ENCODE measurements around the gene RGS6. TPM values are rescaled to one million over a fixed set of nuclear protein-coding genes. Genes with fewer than 3 reads are reported as not detected.
A peak's percentile ranks its signal among the peaks of the same experiment; 100 is the strongest.

Gene RGS6
- total RNA-seq, 1 donor from 2014 or later: 1.6 TPM

DNA sequence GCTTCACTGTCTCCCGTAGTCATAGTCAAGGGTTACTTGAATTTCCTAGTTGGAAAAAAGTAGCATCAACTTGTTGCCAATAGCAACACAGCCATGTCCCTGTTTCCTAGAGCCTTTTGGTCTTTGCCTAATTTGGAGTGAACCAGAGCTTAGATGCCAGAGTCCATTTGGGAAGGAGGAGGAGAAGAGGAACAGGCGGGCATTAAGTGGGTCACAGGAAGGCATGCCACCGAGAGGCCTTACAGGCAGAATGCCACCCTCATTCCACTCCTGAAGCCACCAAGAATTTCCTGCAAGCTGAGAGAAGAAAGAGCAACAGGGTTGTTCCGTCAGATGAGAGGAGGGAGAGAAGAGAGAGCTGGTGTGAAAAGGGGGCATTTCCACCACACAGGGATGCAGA is 622.2 kb downstream of the RGS6 start:
- Mint-ChIP-seq H3K36me3 (no peaks in the 10 kb centered on the region), H3K4me1 (ENCODE audit: unreplicated experiment) (peaks cover 8% of the 10 kb centered on the region), H3K27me3 (peaks cover 18% of the 10 kb centered on the region), H3K9me3 (no peaks in the 10 kb centered on the region), H3K27ac (no peak overlapping the region), H3K4me3 (no peak overlapping the region)
- TF ChIP-seq, protein P1, sequence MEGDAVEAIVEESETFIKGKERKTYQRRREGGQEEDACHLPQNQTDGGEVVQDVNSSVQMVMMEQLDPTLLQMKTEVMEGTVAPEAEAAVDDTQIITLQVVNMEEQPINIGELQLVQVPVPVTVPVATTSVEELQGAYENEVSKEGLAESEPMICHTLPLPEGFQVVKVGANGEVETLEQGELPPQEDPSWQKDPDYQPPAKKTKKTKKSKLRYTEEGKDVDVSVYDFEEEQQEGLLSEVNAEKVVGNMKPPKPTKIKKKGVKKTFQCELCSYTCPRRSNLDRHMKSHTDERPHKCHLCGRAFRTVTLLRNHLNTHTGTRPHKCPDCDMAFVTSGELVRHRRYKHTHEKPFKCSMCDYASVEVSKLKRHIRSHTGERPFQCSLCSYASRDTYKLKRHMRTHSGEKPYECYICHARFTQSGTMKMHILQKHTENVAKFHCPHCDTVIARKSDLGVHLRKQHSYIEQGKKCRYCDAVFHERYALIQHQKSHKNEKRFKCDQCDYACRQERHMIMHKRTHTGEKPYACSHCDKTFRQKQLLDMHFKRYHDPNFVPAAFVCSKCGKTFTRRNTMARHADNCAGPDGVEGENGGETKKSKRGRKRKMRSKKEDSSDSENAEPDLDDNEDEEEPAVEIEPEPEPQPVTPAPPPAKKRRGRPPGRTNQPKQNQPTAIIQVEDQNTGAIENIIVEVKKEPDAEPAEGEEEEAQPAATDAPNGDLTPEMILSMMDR (conservative IDR thresholded peaks at IDR 0.05): no peak
- no peak for DNase-seq (ENCODE audit: extremely low spot score, unreplicated experiment)

DNA sequence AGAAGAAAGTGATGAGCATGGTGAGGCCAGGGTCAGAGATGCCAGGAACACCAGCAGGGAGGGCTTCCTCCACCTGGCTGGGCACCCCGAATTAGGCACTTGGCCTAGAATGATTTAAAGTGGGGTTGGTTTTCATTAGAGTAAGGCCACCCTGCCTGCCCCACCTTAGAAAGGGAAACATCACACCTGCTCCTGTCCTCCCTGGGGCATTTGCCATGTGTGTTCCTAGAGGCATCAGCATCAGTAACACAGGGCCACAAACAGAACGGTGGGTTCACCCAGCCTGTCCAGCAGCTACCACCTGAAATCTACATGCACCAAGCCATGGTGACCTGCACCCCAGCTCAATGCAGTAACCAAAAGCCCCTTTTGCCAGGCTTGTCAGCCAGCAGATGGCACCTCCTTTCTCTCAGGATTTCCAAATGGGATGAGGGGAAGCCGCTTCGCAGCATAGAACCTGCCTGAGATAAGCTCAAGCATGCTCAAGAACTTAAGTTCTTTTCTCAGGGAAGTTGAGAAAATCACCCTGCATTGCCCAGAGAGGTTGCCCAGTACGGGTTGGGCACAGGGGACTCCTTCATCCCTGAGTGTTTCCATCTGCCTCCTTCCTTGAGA is 622.9 kb downstream of the RGS6 start:
- no peaks in the 10 kb centered on the region for H3K36me3 Mint-ChIP-seq
- no peak overlapping the region for H3K4me3 Mint-ChIP-seq
- DNase-seq (ENCODE audit: extremely low spot score, unreplicated experiment): no peak
- peaks cover 18% of the 10 kb centered on the region for H3K27me3 Mint-ChIP-seq
- H3K4me1 Mint-ChIP-seq (ENCODE audit: unreplicated experiment): peaks cover 8% of the 10 kb centered on the region
- TF ChIP-seq, protein P1 (conservative IDR thresholded peaks at IDR 0.05): no peak
- H3K27ac Mint-ChIP-seq: no peak overlapping the region
- no peaks in the 10 kb centered on the region for H3K9me3 Mint-ChIP-seq

DNA sequence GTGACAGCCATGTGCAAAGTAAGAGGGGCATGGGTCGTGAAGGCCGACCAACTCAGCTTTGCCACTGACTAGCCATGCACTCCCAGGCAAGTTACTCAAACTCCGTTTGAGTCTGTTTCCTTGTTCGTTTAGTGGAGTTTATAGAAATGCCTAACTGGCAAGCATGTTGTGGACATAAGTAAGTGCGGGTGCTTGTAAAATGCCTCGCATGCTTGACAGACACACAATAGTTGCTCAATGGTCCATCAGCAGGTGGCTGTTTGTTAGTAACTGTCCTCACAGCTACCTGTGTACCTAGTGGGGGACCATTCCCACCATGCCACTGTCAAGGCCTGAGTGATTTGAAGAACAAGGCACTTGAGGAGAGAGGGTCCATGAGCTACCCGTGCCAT is 623.4 kb downstream of the RGS6 start:
- Mint-ChIP-seq H3K27me3 (peaks cover 18% of the 10 kb centered on the region), H3K36me3 (no peaks in the 10 kb centered on the region), H3K27ac (no peak overlapping the region), H3K4me3 (no peak overlapping the region), H3K4me1 (ENCODE audit: unreplicated experiment) (peaks cover 11% of the 10 kb centered on the region), H3K9me3 (no peaks in the 10 kb centered on the region)
- TF ChIP-seq, protein P1 (conservative IDR thresholded peaks at IDR 0.05): no peak
- no peak for DNase-seq (ENCODE audit: extremely low spot score, unreplicated experiment)

DNA sequence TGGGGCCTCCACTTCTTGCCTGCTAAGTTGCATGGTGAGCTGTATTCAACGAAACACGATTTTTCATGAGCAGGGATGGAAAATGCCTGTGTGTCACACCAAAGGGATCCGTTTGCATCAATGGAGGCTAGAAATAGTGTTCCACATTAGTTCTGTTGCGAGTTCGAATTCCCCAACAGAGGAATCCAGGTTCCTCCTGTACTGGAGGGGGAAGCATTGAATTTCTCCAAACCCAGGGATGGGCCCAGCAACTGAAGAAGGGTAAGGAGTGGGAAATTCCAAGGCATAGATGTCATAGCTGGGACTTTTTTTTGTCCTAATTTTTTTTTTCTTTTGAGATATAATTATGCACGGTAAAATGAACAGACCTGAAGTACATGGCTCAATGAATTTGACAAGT is 625.4 kb downstream of the RGS6 start:
- Mint-ChIP-seq H3K36me3 (no peaks in the 10 kb centered on the region), H3K27me3 (peaks cover 16% of the 10 kb centered on the region), H3K27ac (no peak overlapping the region), H3K4me3 (no peak overlapping the region), H3K4me1 (ENCODE audit: unreplicated experiment) (peaks cover 18% of the 10 kb centered on the region), H3K9me3 (no peaks in the 10 kb centered on the region)
- TF ChIP-seq, protein P1 (conservative IDR thresholded peaks at IDR 0.05): no peak
- DNase-seq (ENCODE audit: extremely low spot score, unreplicated experiment): no peak

DNA sequence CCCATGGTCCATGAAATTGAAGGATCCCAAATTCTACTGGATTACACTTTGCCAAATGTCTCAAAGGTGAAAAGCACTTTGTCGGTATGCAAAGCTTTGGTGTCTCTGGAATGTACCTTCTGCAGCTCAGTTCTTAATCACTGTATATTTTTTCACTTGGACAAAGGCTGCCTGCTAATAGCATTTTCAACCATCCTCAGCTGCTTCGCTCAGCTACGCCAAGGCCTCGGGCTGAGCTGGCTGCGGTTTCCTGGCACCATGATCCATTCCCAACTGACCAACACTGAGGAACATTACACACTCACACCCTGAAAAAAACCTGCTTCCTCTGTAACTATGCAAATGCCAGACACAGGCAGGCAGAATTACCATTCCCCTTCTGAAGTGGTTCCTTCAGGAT is 626.5 kb downstream of the RGS6 start:
- no peak for DNase-seq (ENCODE audit: extremely low spot score, unreplicated experiment)
- TF ChIP-seq, protein P1 (conservative IDR thresholded peaks at IDR 0.05): no peak
- Mint-ChIP-seq H3K27ac (peak overlapping the region; percentile 41), H3K27me3 (peaks cover 16% of the 10 kb centered on the region), H3K4me1 (ENCODE audit: unreplicated experiment) (peaks cover 14% of the 10 kb centered on the region), H3K36me3 (no peaks in the 10 kb centered on the region), H3K4me3 (no peak overlapping the region), H3K9me3 (no peaks in the 10 kb centered on the region)

DNA sequence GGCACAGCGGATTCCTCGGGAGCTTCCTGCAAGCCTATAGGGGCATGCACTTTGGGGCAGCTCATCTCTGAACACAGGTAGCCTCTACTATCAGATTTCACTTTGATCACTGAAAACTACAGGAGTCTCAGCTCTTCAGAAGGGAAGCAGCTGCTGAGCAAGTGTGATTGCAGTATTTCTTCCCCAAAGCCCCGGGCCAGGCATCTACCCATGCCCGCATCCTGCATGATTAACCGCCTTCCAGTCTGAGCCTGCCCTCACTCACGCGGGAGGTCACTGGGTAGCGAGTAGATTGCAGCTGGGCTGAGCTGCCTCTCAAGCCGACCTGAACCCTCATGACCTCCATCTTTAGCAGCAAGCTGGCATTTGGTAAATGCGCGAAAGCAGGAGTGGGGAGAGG is 627.0 kb downstream of the RGS6 start:
- H3K27me3 Mint-ChIP-seq: peaks cover 12% of the 10 kb centered on the region
- peak overlapping the region; percentile 41 for H3K27ac Mint-ChIP-seq
- H3K4me1 Mint-ChIP-seq (ENCODE audit: unreplicated experiment): peaks cover 14% of the 10 kb centered on the region
- no peaks in the 10 kb centered on the region for H3K9me3 Mint-ChIP-seq
- no peak for DNase-seq (ENCODE audit: extremely low spot score, unreplicated experiment)
- no peak overlapping the region for H3K4me3 Mint-ChIP-seq
- TF ChIP-seq, protein P1 (conservative IDR thresholded peaks at IDR 0.05): no peak
- no peaks in the 10 kb centered on the region for H3K36me3 Mint-ChIP-seq
